LNCaP clone FGC (cell line): ENCODE data around the gene OSBPL6.
"Not testable (repeated sequence)": the region's sequence is repeated elsewhere in the genome, so short reads cannot be mapped to it uniquely, and the experiment has no call there.

ENCODE experiments used
- DNase-seq: peaks from one replicate; pipeline ENCODE4 v3.0.0-alpha.2; 2011; ENCODE audit warnings: low read depth
- H3K4me3 ChIP-seq: 2 replicates; pipeline ENCODE4 v1.5.1; 2011; ENCODE audit warnings: mild to moderate bottlenecking, low read depth, low read length, control low read depth
- CTCF ChIP-seq: IDR thresholded peaks from 2 replicates; pipeline ENCODE4 v1.5.1; 2012; ENCODE audit warnings: mild to moderate bottlenecking; ENCODE audit not compliant: control insufficient read depth, insufficient read depth; ENCODE audit errors: extremely low read depth

The OSBPL6 gene

GRCh38 chr2:178159966-178160365 is 34.3 kb upstream of the OSBPL6 start:
- DNase-seq, result no peak
- TF ChIP-seq CTCF, result no peak
- H3K4me3 ChIP-seq, result no peak overlapping the region

GRCh38 chr2:178160601-178161000 is 33.7 kb upstream of the OSBPL6 start:
- no peak for DNase-seq
- no peak overlapping the region for H3K4me3 ChIP-seq
- no peak for TF ChIP-seq CTCF

- H3K4me3 ChIP-seq, result no peak overlapping the region
- no peak for DNase-seq
- TF ChIP-seq CTCF, result no peak
These were observed 30.9 kb upstream of the OSBPL6 start for GRCh38 chr2:178163395-178163794.

DNA sequence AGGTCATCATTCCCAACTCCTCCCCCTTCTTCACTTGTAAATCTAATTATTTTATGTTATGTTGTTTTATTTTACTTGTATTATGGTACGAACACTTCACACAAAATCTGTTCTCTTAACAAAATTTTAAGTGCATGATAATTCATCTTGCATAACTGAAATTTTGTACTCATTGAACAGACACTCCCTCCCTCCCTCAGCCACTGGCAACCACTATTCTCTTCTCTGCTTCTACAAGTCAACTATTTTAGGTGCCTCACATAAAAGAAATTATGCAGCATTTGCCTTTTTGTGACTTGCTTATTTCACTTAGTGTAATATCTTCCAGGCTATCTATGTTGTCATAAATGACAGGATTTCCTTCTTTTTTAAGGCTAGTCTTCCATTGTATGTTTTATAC is 30.4 kb upstream of the OSBPL6 start:
- no peak overlapping the region for H3K4me3 ChIP-seq
- TF ChIP-seq CTCF, result no peak
- DNase-seq, result no peak

GRCh38 chr2:178173657-178174056 is 20.7 kb upstream of the OSBPL6 start:
- DNase-seq, result no peak
- no peak overlapping the region for H3K4me3 ChIP-seq
- TF ChIP-seq CTCF, result no peak

DNA sequence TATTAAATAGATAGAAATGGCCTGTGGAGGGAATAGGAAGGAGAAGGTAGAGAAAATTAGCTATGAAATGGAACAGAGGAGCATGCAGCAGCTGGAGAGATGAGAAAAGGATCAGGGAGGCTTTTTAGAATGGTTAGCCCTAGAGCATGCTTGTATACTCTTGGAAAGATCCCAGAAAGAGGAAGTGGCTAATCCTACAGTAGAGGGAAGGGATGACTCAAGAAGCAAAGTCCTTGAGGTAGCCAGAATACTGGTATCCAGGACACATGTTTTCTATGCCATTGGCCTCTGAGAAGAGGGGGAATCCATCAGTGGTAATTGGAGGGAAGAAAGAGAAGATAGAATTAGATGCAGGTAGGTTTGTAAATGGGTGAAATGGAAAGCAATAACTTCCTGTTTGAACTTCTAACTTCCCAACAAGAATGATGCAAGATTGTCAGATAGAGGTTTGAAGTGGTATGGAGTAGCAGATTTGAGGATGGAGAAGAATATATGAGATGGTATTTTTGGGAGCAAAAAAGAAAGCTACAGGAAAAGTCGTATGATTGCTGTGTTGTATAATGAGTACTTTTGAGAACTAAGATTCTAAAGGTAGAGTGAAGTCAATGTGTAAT is 17.1 kb upstream of the OSBPL6 start:
- no peak for DNase-seq
- TF ChIP-seq CTCF, result no peak
- H3K4me3 ChIP-seq, result no peak overlapping the region

DNA sequence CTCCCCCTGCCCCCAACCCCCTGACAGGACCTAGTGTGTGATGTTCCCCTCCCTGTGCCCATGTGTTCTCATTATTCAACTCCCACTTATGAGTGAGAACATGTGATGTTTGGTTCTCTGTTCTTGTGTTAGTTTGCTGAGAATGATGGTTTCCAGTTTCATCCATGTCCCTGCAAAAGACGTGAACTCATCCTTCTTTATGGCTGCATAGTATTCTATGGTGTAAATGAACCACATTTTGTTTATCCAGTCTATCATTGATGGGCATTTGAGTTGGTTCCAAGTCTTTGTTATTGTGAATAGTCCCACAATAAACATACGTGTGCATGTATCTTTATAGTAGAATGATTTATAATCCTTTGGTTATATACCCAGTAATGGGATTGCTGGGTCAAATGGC is 13.7 kb upstream of the OSBPL6 start:
- H3K4me3 ChIP-seq, DNase-seq: not testable (repeated sequence)
